Measurements from ENCODE around the gene FOXB2.
"Not testable (repeated sequence)": the region's sequence is repeated elsewhere in the genome, so short reads cannot be mapped to it uniquely, and the experiment has no call there.

FOXB2 gene

DNA sequence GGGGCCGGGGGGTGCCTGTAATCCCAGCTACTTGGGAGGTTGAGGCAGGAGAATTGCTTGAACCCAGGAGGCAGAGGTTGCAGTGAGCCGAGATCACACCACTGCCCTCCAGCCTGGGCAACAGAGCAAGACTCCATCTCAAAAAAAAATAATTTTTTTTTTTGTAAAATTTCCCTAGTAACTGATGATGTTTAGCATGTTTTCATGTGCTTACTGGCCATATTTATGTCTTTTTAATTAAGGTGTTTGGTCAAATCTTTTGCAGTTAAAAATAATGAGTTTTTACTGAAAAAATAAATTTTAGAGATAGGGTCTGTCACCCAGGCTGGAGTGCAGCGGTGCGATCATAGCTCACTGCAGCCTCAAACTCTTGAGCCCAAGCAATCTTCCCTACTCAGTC, 24.3 kb downstream of the FOXB2 start:
- DNase-seq (ENCODE audit: extremely low read depth in 1 of 2, low read depth in 1 of 2): not testable (repeated sequence)

DNA sequence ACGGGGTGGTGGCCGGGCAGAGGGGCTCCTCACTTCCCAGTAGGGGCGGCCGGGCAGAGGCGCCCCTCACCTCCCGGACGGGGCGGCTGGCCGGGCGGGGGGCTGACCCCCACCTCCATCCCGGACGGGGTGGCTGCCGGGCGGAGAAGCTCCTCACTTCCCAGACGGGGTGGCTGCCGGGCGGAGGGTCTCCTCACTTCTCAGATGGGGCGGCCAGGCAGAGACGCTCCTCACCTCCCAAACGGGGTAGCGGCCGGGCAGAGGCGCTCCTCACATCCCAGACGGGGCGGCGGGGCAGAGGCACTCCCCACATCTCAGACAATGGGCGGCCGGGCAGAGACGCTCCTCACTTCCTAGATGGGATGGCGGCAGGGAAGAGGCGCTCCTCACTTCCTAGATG, 41.2 kb downstream of the FOXB2 start:
- DNase-seq (ENCODE audit: extremely low read depth in 1 of 2, low read depth in 1 of 2): not testable (repeated sequence)

GRCh38 chr9:77063645-77064285, 44.3 kb downstream of the FOXB2 start:
- DNase-seq (ENCODE audit: extremely low read depth in 1 of 2, low read depth in 1 of 2): no peak

- no peak for DNase-seq (ENCODE audit: extremely low read depth in 1 of 2, low read depth in 1 of 2)
Measured at GRCh38 chr9:77066388-77066787, 46.9 kb downstream of the FOXB2 start.
